Measurements from ENCODE around the gene DPY19L2. TPM values are rescaled to one million over a fixed set of nuclear protein-coding genes. Genes with fewer than 3 reads are reported as not detected.
"Not testable (repeated sequence)": the region's sequence is repeated elsewhere in the genome, so short reads cannot be mapped to it uniquely, and the experiment has no call there.

DPY19L2 gene
- total and polyA plus RNA-seq, 2 donors (not counting 1 experiment from before 2014, with no cell fraction given): 0.09 to 0.62 TPM

GRCh38 chr12:63685789-63686188 lies 17.5 kb upstream of the DPY19L2 start:
- POLR2A ChIA-PET; H4K20me1 ChIP-seq (ENCODE audit: control insufficient read depth, insufficient read depth, low read length, poor library complexity, severe bottlenecking); H3K27ac Mint-ChIP-seq; H3K4me1 Mint-ChIP-seq; H3K27me3 Mint-ChIP-seq; H3K4me3 ChIP-seq (ENCODE audit: control extremely low read depth in 1 of 5, extremely low read depth in 1 of 5, insufficient read depth in 1 of 5, low read depth in 2 of 5, low read length in 4 of 5); H3K9me3 ChIP-seq (ENCODE audit: control extremely low read depth in 1 of 3, control insufficient read depth in 2 of 3, insufficient read depth in 1 of 3, low read length in 2 of 3); H3K27ac ChIP-seq (ENCODE audit: low read length in 2 of 2); H2AFZ ChIP-seq (ENCODE audit: insufficient read depth, low read depth, low read length, poor library complexity, severe bottlenecking); CTCF ChIA-PET; H3K79me2 ChIP-seq (ENCODE audit: control insufficient read depth, insufficient read depth, low read length); H3K9me3 Mint-ChIP-seq (ENCODE audit: insufficient read depth); H3K27me3 ChIP-seq (replicated peaks in 1 of 4; ENCODE audit: control extremely low read depth in 1 of 4, control insufficient read depth in 3 of 4, insufficient read depth in 4 of 4, low read length in 3 of 4); H3K4me3 Mint-ChIP-seq; DNase-seq; ATAC-seq (ENCODE audit: low read depth); H3K4me1 ChIP-seq (ENCODE audit: control insufficient read depth in 2 of 2, insufficient read depth in 2 of 2, low read length in 2 of 2); intact Hi-C loops (cut with micrococcal nuclease); H3K36me3 ChIP-seq (replicated peaks in 1 of 2; ENCODE audit: control extremely low read depth in 1 of 2, control insufficient read depth in 1 of 2, extremely low read depth in 1 of 2, insufficient read depth in 2 of 2, low read length in 1 of 2); H3K4me2 ChIP-seq (replicated peaks; ENCODE audit: low read depth, low read length, poor library complexity, severe bottlenecking); H3K9ac ChIP-seq (ENCODE audit: low read length): not testable (repeated sequence)
- WGBS (ENCODE audit: insufficient coverage): no CpG with 5 or more reads among the region's 2 CpGs

GRCh38 chr12:63682617-63683016 lies 14.3 kb upstream of the DPY19L2 start:
- ATAC-seq (ENCODE audit: low read depth); H2AFZ ChIP-seq (ENCODE audit: insufficient read depth, low read depth, low read length, poor library complexity, severe bottlenecking); H3K9me3 Mint-ChIP-seq (ENCODE audit: insufficient read depth); H3K4me1 ChIP-seq (ENCODE audit: control insufficient read depth in 2 of 2, insufficient read depth in 2 of 2, low read length in 2 of 2); H3K9ac ChIP-seq (ENCODE audit: low read length); H3K4me3 Mint-ChIP-seq; H3K36me3 ChIP-seq (replicated peaks in 1 of 2; ENCODE audit: control extremely low read depth in 1 of 2, control insufficient read depth in 1 of 2, extremely low read depth in 1 of 2, insufficient read depth in 2 of 2, low read length in 1 of 2); CTCF ChIA-PET; H3K4me3 ChIP-seq (ENCODE audit: control extremely low read depth in 1 of 5, extremely low read depth in 1 of 5, insufficient read depth in 1 of 5, low read depth in 2 of 5, low read length in 4 of 5); POLR2A ChIA-PET; H3K27me3 ChIP-seq (replicated peaks in 1 of 4; ENCODE audit: control extremely low read depth in 1 of 4, control insufficient read depth in 3 of 4, insufficient read depth in 4 of 4, low read length in 3 of 4); DNase-seq; H3K27ac ChIP-seq (ENCODE audit: low read length in 2 of 2); H3K27ac Mint-ChIP-seq; H3K4me2 ChIP-seq (replicated peaks; ENCODE audit: low read depth, low read length, poor library complexity, severe bottlenecking); H3K79me2 ChIP-seq (ENCODE audit: control insufficient read depth, insufficient read depth, low read length); H3K9me3 ChIP-seq (ENCODE audit: control extremely low read depth in 1 of 3, control insufficient read depth in 2 of 3, insufficient read depth in 1 of 3, low read length in 2 of 3); H3K27me3 Mint-ChIP-seq; H4K20me1 ChIP-seq (ENCODE audit: control insufficient read depth, insufficient read depth, low read length, poor library complexity, severe bottlenecking); H3K4me1 Mint-ChIP-seq; intact Hi-C loops (cut with micrococcal nuclease): not testable (repeated sequence)
- no CpG with 5 or more reads among the region's 2 CpGs for WGBS (ENCODE audit: insufficient coverage)

GRCh38 chr12:63680758-63681157 lies 12.5 kb upstream of the DPY19L2 start:
- H4K20me1 ChIP-seq (ENCODE audit: control insufficient read depth, insufficient read depth, low read length, poor library complexity, severe bottlenecking); H3K79me2 ChIP-seq (ENCODE audit: control insufficient read depth, insufficient read depth, low read length); POLR2A ChIA-PET; H3K36me3 ChIP-seq (replicated peaks in 1 of 2; ENCODE audit: control extremely low read depth in 1 of 2, control insufficient read depth in 1 of 2, extremely low read depth in 1 of 2, insufficient read depth in 2 of 2, low read length in 1 of 2); H3K4me2 ChIP-seq (replicated peaks; ENCODE audit: low read depth, low read length, poor library complexity, severe bottlenecking); H3K27ac ChIP-seq (ENCODE audit: low read length in 2 of 2); H3K4me1 ChIP-seq (ENCODE audit: control insufficient read depth in 2 of 2, insufficient read depth in 2 of 2, low read length in 2 of 2); H3K27me3 ChIP-seq (replicated peaks in 1 of 4; ENCODE audit: control extremely low read depth in 1 of 4, control insufficient read depth in 3 of 4, insufficient read depth in 4 of 4, low read length in 3 of 4); CTCF ChIA-PET; H3K4me3 Mint-ChIP-seq; H3K9me3 Mint-ChIP-seq (ENCODE audit: insufficient read depth); H3K27ac Mint-ChIP-seq; intact Hi-C loops (cut with micrococcal nuclease); ATAC-seq (ENCODE audit: low read depth); H3K9ac ChIP-seq (ENCODE audit: low read length); H3K9me3 ChIP-seq (ENCODE audit: control extremely low read depth in 1 of 3, control insufficient read depth in 2 of 3, insufficient read depth in 1 of 3, low read length in 2 of 3); DNase-seq; H3K27me3 Mint-ChIP-seq; H2AFZ ChIP-seq (ENCODE audit: insufficient read depth, low read depth, low read length, poor library complexity, severe bottlenecking); H3K4me1 Mint-ChIP-seq; H3K4me3 ChIP-seq (ENCODE audit: control extremely low read depth in 1 of 5, extremely low read depth in 1 of 5, insufficient read depth in 1 of 5, low read depth in 2 of 5, low read length in 4 of 5): not testable (repeated sequence)
